Lower leg skin (tissue), 4 donors: ENCODE data around the gene TLK2. TPM values are rescaled to one million over a fixed set of nuclear protein-coding genes. Genes with fewer than 3 reads are reported as not detected.
"Not testable (repeated sequence)": the region's sequence is repeated elsewhere in the genome, so short reads cannot be mapped to it uniquely, and the experiment has no call there.

Experiments
- DNase-seq, 2 donors: peaks; one replicate each; pipeline ENCODE4 v3.0.0-alpha.2; 2019; ENCODE audit warnings: low spot score in 2 of 2
- H3K4me3 ChIP-seq: fragments of 200-600 bp; sonication (generic); 2 replicates; pipeline ENCODE4 v1.5.1; 2017; ENCODE audit warnings: mild to moderate bottlenecking, low read depth; ENCODE audit not compliant: poor library complexity, severe bottlenecking
- WGBS, 2 donors: methylation state at CpG; one replicate each; pipeline ENCODE4 v1.1.5; 2018; 5-methylcytosine and 5-hydroxymethylcytosine counted together
- intact Hi-C: fragments of 100-400 bp; cut with DNase I; formaldehyde crosslinking; loops from one replicate; pipeline ENCODE4 v1.15.0; 2023; ENCODE audit warnings: low total_unique reads
- total RNA-seq, 4 donors: library from RNA; depleted of rRNA; stranded (reverse); fragments of >200 nt; gene quantifications; one replicate each; pipeline ENCODE4 v1.1.0, GENCODE V29; 2016

Gene TLK2
- total RNA-seq, 4 donors from 2014 or later: 28.2 to 40.2 (median 36.0) TPM

- DNase-seq, H3K4me3 ChIP-seq, intact Hi-C loops: not testable (repeated sequence)
- WGBS, 2 donors: 97% methylated on average over 7 to 8 of the region's 8 CpGs
Measured at GRCh38 chr17:62498796-62499195, 20.2 kb downstream of the TLK2 start.

GRCh38 chr17:62500463-62500862, 21.8 kb downstream of the TLK2 start:
- DNase-seq, intact Hi-C loops, H3K4me3 ChIP-seq: not testable (repeated sequence)
- WGBS, 2 donors: 81 to 92% methylated on average over 1 of the region's 1 CpG

- intact Hi-C loops, H3K4me3 ChIP-seq, DNase-seq: not testable (repeated sequence)
- 97 to 98% methylated on average over 8 of the region's 8 CpGs for WGBS, 2 donors
Measured at GRCh38 chr17:62504857-62505256, 26.2 kb downstream of the TLK2 start.

GRCh38 chr17:62507191-62507836, 28.7 kb downstream of the TLK2 start:
- WGBS, 2 donors: 77 to 80% methylated on average over 6 of the region's 6 CpGs
- DNase-seq, intact Hi-C loops: not testable (repeated sequence)

GRCh38 chr17:62510247-62510819, 31.7 kb downstream of the TLK2 start:
- H3K4me3 ChIP-seq, DNase-seq, intact Hi-C loops: not testable (repeated sequence)
- 94 to 97% methylated on average over 3 of the region's 3 CpGs for whole genome bisulfite sequencing, 2 donors

More at GRCh38 chr17:62507191-62507836, 28.7 kb downstream of the TLK2 start:
- not testable (repeated sequence) for H3K4me3 ChIP-seq

GRCh38 chr17:62511014-62511413, 32.4 kb downstream of the TLK2 start:
- DNase-seq, H3K4me3 ChIP-seq, intact Hi-C loops: not testable (repeated sequence)
- WGBS, 2 donors: 76 to 82% methylated on average over 3 of the region's 3 CpGs

GRCh38 chr17:62516376-62516775, 37.8 kb downstream of the TLK2 start:
- intact Hi-C loops, H3K4me3 ChIP-seq, DNase-seq: not testable (repeated sequence)
- WGBS, 2 donors: 99% methylated on average over 11 of the region's 11 CpGs

GRCh38 chr17:62521295-62521694, 42.7 kb downstream of the TLK2 start:
- WGBS, 2 donors: 88 to 90% methylated on average over 5 of the region's 5 CpGs
- intact Hi-C loops, DNase-seq, H3K4me3 ChIP-seq: not testable (repeated sequence)

- H3K4me3 ChIP-seq, DNase-seq, intact Hi-C loops: not testable (repeated sequence)
- WGBS, 2 donors: 75 to 79% methylated on average over 5 to 6 of the region's 6 CpGs
Measured at GRCh38 chr17:62524077-62524476, 45.5 kb downstream of the TLK2 start.

GRCh38 chr17:62525317-62525716, 46.7 kb downstream of the TLK2 start:
- intact Hi-C loops, DNase-seq, H3K4me3 ChIP-seq: not testable (repeated sequence)
- WGBS, 2 donors: 64 to 67% methylated on average over 5 to 6 of the region's 6 CpGs

- WGBS, 2 donors: 83 to 90% methylated on average over 1 of the region's 1 CpG
- H3K4me3 ChIP-seq, intact Hi-C loops, DNase-seq: not testable (repeated sequence)
Measured at GRCh38 chr17:62530936-62531335, 52.3 kb downstream of the TLK2 start.

- intact Hi-C loops, H3K4me3 ChIP-seq: not testable (repeated sequence)
- WGBS, 2 donors: 94 to 97% methylated on average over 3 of the region's 4 CpGs
Measured at GRCh38 chr17:62536557-62536956, 57.9 kb downstream of the TLK2 start.

GRCh38 chr17:62541073-62541472, 62.4 kb downstream of the TLK2 start:
- H3K4me3 ChIP-seq, DNase-seq, intact Hi-C loops: not testable (repeated sequence)
- 94 to 95% methylated on average over 4 of the region's 4 CpGs for WGBS, 2 donors

More at GRCh38 chr17:62536557-62536956, 57.9 kb downstream of the TLK2 start:
- not testable (repeated sequence) for DNase-seq

- WGBS, 2 donors: 79 to 87% methylated on average over 3 of the region's 3 CpGs
- DNase-seq, H3K4me3 ChIP-seq, intact Hi-C loops: not testable (repeated sequence)
Measured at GRCh38 chr17:62543278-62543775, 64.7 kb downstream of the TLK2 start.

- DNase-seq, H3K4me3 ChIP-seq, intact Hi-C loops: not testable (repeated sequence)
- 80 to 83% methylated on average over 5 of the region's 5 CpGs for WGBS, 2 donors
Measured at GRCh38 chr17:62546066-62546465, 67.4 kb downstream of the TLK2 start.
